Measurements from ENCODE around the gene B4GALNT4.
"Not testable (repeated sequence)": the region's sequence is repeated elsewhere in the genome, so short reads cannot be mapped to it uniquely, and the experiment has no call there.

Gene B4GALNT4

GRCh38 chr11:375065-376025 lies 6.0 kb downstream of the B4GALNT4 start:
- DNase-seq (ENCODE audit: low read depth): no peak

- DNase-seq (ENCODE audit: low read depth): no peak
These were observed 7.4 kb downstream of the B4GALNT4 start for GRCh38 chr11:376531-377173.

- DNase-seq (ENCODE audit: low read depth): no peak
These were observed 8.0 kb downstream of the B4GALNT4 start for GRCh38 chr11:377174-377865.

DNA sequence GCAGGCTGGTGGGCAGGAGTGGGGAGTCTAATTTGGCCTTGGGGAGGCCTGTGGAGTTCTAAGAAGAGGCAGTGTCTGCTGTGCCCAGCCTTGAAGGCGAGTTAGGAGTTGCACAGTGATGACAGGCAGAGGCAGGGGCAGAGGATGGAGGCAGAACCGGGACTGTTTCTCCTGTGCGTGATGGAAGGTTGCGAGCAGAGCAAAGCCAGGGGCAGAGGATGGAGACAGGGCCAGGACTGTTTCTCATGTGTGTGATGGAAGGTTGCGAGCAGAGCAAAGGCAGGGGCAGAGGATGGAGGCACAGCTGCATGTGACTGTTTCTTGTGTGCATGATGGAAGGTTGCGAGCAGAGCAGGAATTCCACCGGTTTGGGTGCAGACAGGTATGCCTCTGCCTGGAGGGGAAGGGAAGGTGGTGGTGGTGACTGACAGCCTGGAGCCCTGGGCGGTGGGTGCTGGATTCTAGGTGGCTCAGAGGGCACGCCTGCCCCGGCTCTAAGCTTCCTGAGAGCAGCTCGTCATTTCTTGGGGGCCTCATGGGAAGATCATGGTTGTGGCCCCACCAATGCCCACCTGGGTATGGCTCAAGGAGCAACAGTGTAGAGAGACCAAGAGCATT lies 8.7 kb downstream of the B4GALNT4 start:
- DNase-seq (ENCODE audit: low read depth): no peak

GRCh38 chr11:379205-380094 lies 10.2 kb downstream of the B4GALNT4 start:
- no peak for DNase-seq (ENCODE audit: low read depth)

DNA sequence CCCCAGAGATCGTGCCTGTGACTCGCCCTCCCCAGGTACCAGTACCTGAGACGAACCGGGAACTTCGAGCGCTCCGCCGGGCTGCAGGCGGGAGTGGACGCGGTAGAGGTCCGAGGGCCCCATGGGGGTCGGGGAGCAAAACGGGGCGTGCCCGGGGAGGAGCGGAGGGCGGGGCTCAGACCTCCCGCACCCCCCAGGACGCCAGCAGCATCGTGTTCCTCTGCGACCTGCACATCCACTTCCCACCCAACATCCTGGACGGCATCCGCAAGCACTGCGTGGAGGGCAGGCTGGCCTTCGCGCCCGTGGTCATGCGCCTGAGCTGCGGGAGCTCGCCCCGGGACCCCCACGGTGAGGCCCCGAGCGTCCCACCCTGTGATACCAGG lies 10.8 kb downstream of the B4GALNT4 start:
- no peak for DNase-seq (ENCODE audit: low read depth)

GRCh38 chr11:380491-380890 lies 11.2 kb downstream of the B4GALNT4 start:
- DNase-seq (ENCODE audit: low read depth): no peak

- DNase-seq (ENCODE audit: low read depth): no peak
These were observed 11.7 kb downstream of the B4GALNT4 start for GRCh38 chr11:380996-381395.

- DNase-seq (ENCODE audit: low read depth): no peak
These were observed 12.3 kb downstream of the B4GALNT4 start for GRCh38 chr11:381501-382072.

DNA sequence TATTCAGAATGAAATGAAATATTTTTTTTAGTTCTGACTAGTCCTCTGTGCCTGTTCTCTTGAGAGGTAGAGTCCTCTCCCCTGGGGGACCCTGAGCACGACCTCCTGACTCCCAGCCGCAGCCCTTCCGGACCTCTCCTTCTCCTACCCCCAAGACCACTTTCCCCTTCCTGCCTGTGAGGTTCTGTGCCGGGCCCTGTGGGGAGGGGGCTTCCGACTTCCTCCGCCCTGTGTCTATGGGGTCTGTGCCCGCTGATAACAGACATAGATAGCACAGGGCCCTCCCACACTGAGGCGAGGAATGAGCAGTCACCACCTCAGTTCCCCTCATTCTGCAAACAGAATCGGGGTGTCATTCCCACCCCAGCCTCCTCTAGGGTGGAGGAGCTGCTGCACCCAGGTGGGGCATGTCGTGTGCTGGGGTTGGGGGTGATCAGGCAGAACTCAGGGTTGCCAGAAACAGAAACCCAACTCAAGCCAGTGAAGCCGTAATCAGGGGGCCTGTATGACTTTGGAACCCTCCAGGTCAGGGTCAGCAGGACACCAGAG lies 12.9 kb downstream of the B4GALNT4 start:
- no peak for DNase-seq (ENCODE audit: low read depth)

- no peak for DNase-seq (ENCODE audit: low read depth)
These were observed 14.1 kb downstream of the B4GALNT4 start for GRCh38 chr11:383431-383830.

- no peak for DNase-seq (ENCODE audit: low read depth)
These were observed 15.2 kb downstream of the B4GALNT4 start for GRCh38 chr11:384511-384910.

DNA sequence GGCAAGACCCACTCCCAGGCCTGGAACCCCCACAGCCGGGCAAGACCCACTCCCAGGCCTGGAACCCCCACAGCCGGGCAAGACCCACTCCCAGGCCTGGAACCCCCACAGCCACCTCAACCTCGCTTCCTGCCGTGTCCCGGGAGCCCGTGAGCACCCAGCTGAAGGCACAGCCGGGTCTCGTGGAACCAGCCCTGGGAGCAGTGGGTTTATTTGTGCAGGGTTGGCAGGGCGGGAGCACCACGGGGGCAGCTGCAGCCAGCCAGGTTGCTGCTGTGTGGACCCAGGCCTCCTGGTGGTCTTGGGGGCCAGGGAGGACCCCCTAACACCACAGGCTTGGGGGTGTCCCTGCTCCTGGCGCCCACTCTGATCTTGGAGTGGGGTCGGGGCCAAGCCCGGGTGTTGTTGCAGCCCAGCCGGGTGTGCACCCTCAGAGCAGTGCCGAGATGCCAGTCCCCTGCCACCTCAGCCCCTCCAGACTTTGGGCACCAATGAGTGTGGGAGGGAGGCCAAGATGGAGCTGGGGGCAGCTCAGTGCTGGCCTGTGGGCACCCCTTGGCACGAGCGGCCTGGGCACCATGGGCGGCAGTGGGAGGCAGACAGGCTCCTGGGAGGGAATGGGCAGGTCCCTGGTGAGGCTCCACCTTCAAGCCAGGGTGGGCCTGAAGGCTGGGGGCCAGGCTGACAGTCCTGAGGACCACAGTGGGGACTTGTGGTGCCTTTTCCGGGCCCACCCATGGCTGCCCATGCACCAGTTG lies 16.5 kb downstream of the B4GALNT4 start:
- no peak for DNase-seq (ENCODE audit: low read depth)

GRCh38 chr11:386483-386882 lies 17.2 kb downstream of the B4GALNT4 start:
- no peak for DNase-seq (ENCODE audit: low read depth)

DNA sequence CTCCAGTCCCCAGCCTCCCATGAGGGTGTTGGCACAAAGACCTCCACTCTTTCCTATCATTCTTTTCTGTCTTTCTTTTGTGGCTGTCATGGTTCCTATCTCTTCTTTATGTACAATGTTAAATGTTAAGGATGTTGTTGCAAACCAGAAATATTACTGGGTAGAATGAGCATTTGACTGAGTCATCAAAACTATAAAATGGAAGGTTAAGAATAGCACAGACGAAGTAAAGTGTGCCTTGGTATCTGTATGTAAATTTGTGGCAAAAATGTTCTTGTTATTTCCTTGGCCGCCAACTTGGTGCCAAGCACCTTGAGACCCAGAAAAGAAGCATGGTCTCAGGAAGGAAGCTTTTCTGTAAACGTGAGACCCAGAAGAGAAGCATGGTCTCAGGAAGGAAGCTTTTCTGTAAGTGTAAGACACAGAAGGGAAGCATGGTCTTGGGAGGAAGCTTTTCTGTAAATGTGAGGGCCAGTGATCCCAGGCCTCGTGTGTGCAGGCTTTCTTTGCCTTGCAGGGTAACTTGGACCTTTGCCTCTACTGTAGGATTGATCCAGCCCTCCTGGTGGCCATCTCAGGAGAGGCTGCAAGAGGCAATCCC lies 18.0 kb downstream of the B4GALNT4 start:
- no peak for DNase-seq (ENCODE audit: low read depth)

DNA sequence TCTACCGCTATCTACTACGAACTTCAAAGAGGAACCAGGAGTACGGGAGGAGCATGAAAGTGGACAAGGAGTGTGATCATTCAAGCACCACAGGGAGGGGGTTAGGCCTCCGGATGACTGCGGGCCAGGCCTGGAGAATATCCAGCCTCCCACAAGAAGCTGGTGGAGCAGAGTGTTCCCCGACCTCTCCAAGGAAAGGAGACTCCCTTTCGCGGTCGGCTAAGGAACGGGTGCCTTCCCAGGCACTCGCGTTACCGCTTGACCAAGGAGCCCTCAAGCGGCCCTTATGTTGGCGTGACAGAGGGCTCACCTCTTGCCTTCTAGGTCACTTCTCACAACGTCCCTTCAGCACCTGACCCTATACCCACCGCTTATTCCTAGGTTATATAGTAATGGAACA lies 20.1 kb downstream of the B4GALNT4 start:
- DNase-seq (ENCODE audit: low read depth): not testable (repeated sequence)

- DNase-seq (ENCODE audit: low read depth): no peak
These were observed 20.9 kb downstream of the B4GALNT4 start for GRCh38 chr11:390175-390574.

GRCh38 chr11:391117-392017 lies 22.1 kb downstream of the B4GALNT4 start:
- no peak for DNase-seq (ENCODE audit: low read depth)
